ENCODE data around the gene DNM3.
A peak's percentile ranks its signal among the peaks of the same experiment; 100 is the strongest.

The DNM3 gene

GRCh38 chr1:172398970-172399755 is 557.9 kb downstream of the DNM3 start:
- Histone ChIP-seq H3K4me1 (ENCODE audit: control insufficient read depth, insufficient read depth, low read length) (no peaks in the 10 kb centered on the region), H3K27me3 (ENCODE audit: control insufficient read depth in 1 of 2, insufficient read depth in 2 of 2, low read length in 2 of 2) (no peaks in the 10 kb centered on the region), H3K9me3 (ENCODE audit: control insufficient read depth in 2 of 2, low read length in 2 of 2) (no peaks in the 10 kb centered on the region), H3K36me3 (ENCODE audit: control insufficient read depth in 2 of 2, insufficient read depth in 2 of 2, low read length in 2 of 2) (no peaks in the 10 kb centered on the region), H3K9ac (ENCODE audit: low read length in 2 of 2) (no peak overlapping the region), H3K4me3 (ENCODE audit: low read length in 2 of 2) (peak overlapping the region; percentile 42 to 47), H3K27ac (ENCODE audit: low read length) (peak overlapping the region; percentile 18)

- no peak overlapping the region for H3K4me3 ChIP-seq (ENCODE audit: low read length in 2 of 2)
- no peaks in the 10 kb centered on the region for H3K27me3 ChIP-seq (ENCODE audit: control insufficient read depth in 1 of 2, insufficient read depth in 2 of 2, low read length in 2 of 2)
- no peaks in the 10 kb centered on the region for H3K36me3 ChIP-seq (ENCODE audit: control insufficient read depth in 2 of 2, insufficient read depth in 2 of 2, low read length in 2 of 2)
- H3K4me1 ChIP-seq (ENCODE audit: control insufficient read depth, insufficient read depth, low read length): no peaks in the 10 kb centered on the region
- no peaks in the 10 kb centered on the region for H3K9me3 ChIP-seq (ENCODE audit: control insufficient read depth in 2 of 2, low read length in 2 of 2)
- H3K27ac ChIP-seq (ENCODE audit: low read length): peak overlapping the region; percentile 2
- peak overlapping the region; percentile 2 to 29 for H3K9ac ChIP-seq (ENCODE audit: low read length in 2 of 2)
Measured at GRCh38 chr1:172399756-172400721, 558.7 kb downstream of the DNM3 start.

- no peaks in the 10 kb centered on the region for H3K36me3 ChIP-seq (ENCODE audit: control insufficient read depth in 2 of 2, insufficient read depth in 2 of 2, low read length in 2 of 2)
- H3K4me3 ChIP-seq (ENCODE audit: low read length in 2 of 2): no peak overlapping the region
- no peak overlapping the region for H3K27ac ChIP-seq (ENCODE audit: low read length)
- no peaks in the 10 kb centered on the region for H3K4me1 ChIP-seq (ENCODE audit: control insufficient read depth, insufficient read depth, low read length)
- H3K27me3 ChIP-seq (ENCODE audit: control insufficient read depth in 1 of 2, insufficient read depth in 2 of 2, low read length in 2 of 2): no peaks in the 10 kb centered on the region
- no peaks in the 10 kb centered on the region for H3K9me3 ChIP-seq (ENCODE audit: control insufficient read depth in 2 of 2, low read length in 2 of 2)
- H3K9ac ChIP-seq (ENCODE audit: low read length in 2 of 2): no peak overlapping the region
Measured at GRCh38 chr1:172400722-172401105, 559.4 kb downstream of the DNM3 start.

GRCh38 chr1:172401477-172401876 is 560.2 kb downstream of the DNM3 start:
- Histone ChIP-seq H3K27ac (ENCODE audit: low read length) (no peak overlapping the region), H3K9me3 (ENCODE audit: control insufficient read depth in 2 of 2, low read length in 2 of 2) (no peaks in the 10 kb centered on the region), H3K4me1 (ENCODE audit: control insufficient read depth, insufficient read depth, low read length) (no peaks in the 10 kb centered on the region), H3K4me3 (ENCODE audit: low read length in 2 of 2) (no peak overlapping the region), H3K9ac (ENCODE audit: low read length in 2 of 2) (no peak overlapping the region), H3K36me3 (ENCODE audit: control insufficient read depth in 2 of 2, insufficient read depth in 2 of 2, low read length in 2 of 2) (no peaks in the 10 kb centered on the region), H3K27me3 (ENCODE audit: control insufficient read depth in 1 of 2, insufficient read depth in 2 of 2, low read length in 2 of 2) (no peaks in the 10 kb centered on the region)

- no peaks in the 10 kb centered on the region for H3K4me1 ChIP-seq (ENCODE audit: control insufficient read depth, insufficient read depth, low read length)
- no peak overlapping the region for H3K9ac ChIP-seq (ENCODE audit: low read length in 2 of 2)
- H3K9me3 ChIP-seq (ENCODE audit: control insufficient read depth in 2 of 2, low read length in 2 of 2): no peaks in the 10 kb centered on the region
- H3K27ac ChIP-seq (ENCODE audit: low read length): no peak overlapping the region
- H3K27me3 ChIP-seq (ENCODE audit: control insufficient read depth in 1 of 2, insufficient read depth in 2 of 2, low read length in 2 of 2): no peaks in the 10 kb centered on the region
- H3K4me3 ChIP-seq (ENCODE audit: low read length in 2 of 2): no peak overlapping the region
- no peaks in the 10 kb centered on the region for H3K36me3 ChIP-seq (ENCODE audit: control insufficient read depth in 2 of 2, insufficient read depth in 2 of 2, low read length in 2 of 2)
Measured at GRCh38 chr1:172401892-172402291, 560.6 kb downstream of the DNM3 start.

- no peaks in the 10 kb centered on the region for H3K27me3 ChIP-seq (ENCODE audit: control insufficient read depth in 1 of 2, insufficient read depth in 2 of 2, low read length in 2 of 2)
- H3K27ac ChIP-seq (ENCODE audit: low read length): no peak overlapping the region
- no peaks in the 10 kb centered on the region for H3K36me3 ChIP-seq (ENCODE audit: control insufficient read depth in 2 of 2, insufficient read depth in 2 of 2, low read length in 2 of 2)
- H3K4me3 ChIP-seq (ENCODE audit: low read length in 2 of 2): no peak overlapping the region
- H3K4me1 ChIP-seq (ENCODE audit: control insufficient read depth, insufficient read depth, low read length): no peaks in the 10 kb centered on the region
- no peak overlapping the region for H3K9ac ChIP-seq (ENCODE audit: low read length in 2 of 2)
- no peaks in the 10 kb centered on the region for H3K9me3 ChIP-seq (ENCODE audit: control insufficient read depth in 2 of 2, low read length in 2 of 2)
Measured at GRCh38 chr1:172402878-172403569, 561.7 kb downstream of the DNM3 start.

GRCh38 chr1:172404121-172404520 is 562.8 kb downstream of the DNM3 start:
- Histone ChIP-seq H3K27me3 (ENCODE audit: control insufficient read depth in 1 of 2, insufficient read depth in 2 of 2, low read length in 2 of 2) (no peaks in the 10 kb centered on the region), H3K9ac (ENCODE audit: low read length in 2 of 2) (no peak overlapping the region), H3K36me3 (ENCODE audit: control insufficient read depth in 2 of 2, insufficient read depth in 2 of 2, low read length in 2 of 2) (no peaks in the 10 kb centered on the region), H3K4me1 (ENCODE audit: control insufficient read depth, insufficient read depth, low read length) (no peaks in the 10 kb centered on the region), H3K4me3 (ENCODE audit: low read length in 2 of 2) (no peak overlapping the region), H3K9me3 (ENCODE audit: control insufficient read depth in 2 of 2, low read length in 2 of 2) (no peaks in the 10 kb centered on the region), H3K27ac (ENCODE audit: low read length) (no peak overlapping the region)

- H3K4me1 ChIP-seq (ENCODE audit: control insufficient read depth, insufficient read depth, low read length): no peaks in the 10 kb centered on the region
- H3K27ac ChIP-seq (ENCODE audit: low read length): no peak overlapping the region
- no peak overlapping the region for H3K9ac ChIP-seq (ENCODE audit: low read length in 2 of 2)
- no peaks in the 10 kb centered on the region for H3K27me3 ChIP-seq (ENCODE audit: control insufficient read depth in 1 of 2, insufficient read depth in 2 of 2, low read length in 2 of 2)
- no peaks in the 10 kb centered on the region for H3K9me3 ChIP-seq (ENCODE audit: control insufficient read depth in 2 of 2, low read length in 2 of 2)
- H3K36me3 ChIP-seq (ENCODE audit: control insufficient read depth in 2 of 2, insufficient read depth in 2 of 2, low read length in 2 of 2): no peaks in the 10 kb centered on the region
- H3K4me3 ChIP-seq (ENCODE audit: low read length in 2 of 2): no peak overlapping the region
Measured at GRCh38 chr1:172405912-172406311, 564.6 kb downstream of the DNM3 start.

- H3K9ac ChIP-seq (ENCODE audit: low read length in 2 of 2): no peak overlapping the region
- H3K36me3 ChIP-seq (ENCODE audit: control insufficient read depth in 2 of 2, insufficient read depth in 2 of 2, low read length in 2 of 2): no peaks in the 10 kb centered on the region
- H3K4me1 ChIP-seq (ENCODE audit: control insufficient read depth, insufficient read depth, low read length): no peaks in the 10 kb centered on the region
- no peak overlapping the region for H3K4me3 ChIP-seq (ENCODE audit: low read length in 2 of 2)
- H3K9me3 ChIP-seq (ENCODE audit: control insufficient read depth in 2 of 2, low read length in 2 of 2): no peaks in the 10 kb centered on the region
- H3K27ac ChIP-seq (ENCODE audit: low read length): no peak overlapping the region
- no peaks in the 10 kb centered on the region for H3K27me3 ChIP-seq (ENCODE audit: control insufficient read depth in 1 of 2, insufficient read depth in 2 of 2, low read length in 2 of 2)
Measured at GRCh38 chr1:172406968-172407367, 565.7 kb downstream of the DNM3 start.

- Histone ChIP-seq H3K27ac (ENCODE audit: low read length) (no peak overlapping the region), H3K4me3 (ENCODE audit: low read length in 2 of 2) (no peak overlapping the region), H3K9ac (ENCODE audit: low read length in 2 of 2) (no peak overlapping the region), H3K4me1 (ENCODE audit: control insufficient read depth, insufficient read depth, low read length) (no peaks in the 10 kb centered on the region), H3K9me3 (ENCODE audit: control insufficient read depth in 2 of 2, low read length in 2 of 2) (no peaks in the 10 kb centered on the region), H3K36me3 (ENCODE audit: control insufficient read depth in 2 of 2, insufficient read depth in 2 of 2, low read length in 2 of 2) (no peaks in the 10 kb centered on the region), H3K27me3 (ENCODE audit: control insufficient read depth in 1 of 2, insufficient read depth in 2 of 2, low read length in 2 of 2) (no peaks in the 10 kb centered on the region)
Measured at GRCh38 chr1:172408958-172409357, 567.7 kb downstream of the DNM3 start.
